Activated CD4-positive, CD25-positive, alpha-beta regulatory T cell (primary cell): ENCODE measurements around the gene GAGE12G.
"Not testable (repeated sequence)": the region's sequence is repeated elsewhere in the genome, so short reads cannot be mapped to it uniquely, and the experiment has no call there.

Experiments
- DNase-seq, 4 experiments: peaks; one replicate each; lab custom pipeline; 2025; lab: John Stamatoyannopoulos, UW

The GAGE12G gene, protein sequence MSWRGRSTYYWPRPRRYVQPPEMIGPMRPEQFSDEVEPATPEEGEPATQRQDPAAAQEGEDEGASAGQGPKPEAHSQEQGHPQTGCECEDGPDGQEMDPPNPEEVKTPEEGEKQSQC

DNA sequence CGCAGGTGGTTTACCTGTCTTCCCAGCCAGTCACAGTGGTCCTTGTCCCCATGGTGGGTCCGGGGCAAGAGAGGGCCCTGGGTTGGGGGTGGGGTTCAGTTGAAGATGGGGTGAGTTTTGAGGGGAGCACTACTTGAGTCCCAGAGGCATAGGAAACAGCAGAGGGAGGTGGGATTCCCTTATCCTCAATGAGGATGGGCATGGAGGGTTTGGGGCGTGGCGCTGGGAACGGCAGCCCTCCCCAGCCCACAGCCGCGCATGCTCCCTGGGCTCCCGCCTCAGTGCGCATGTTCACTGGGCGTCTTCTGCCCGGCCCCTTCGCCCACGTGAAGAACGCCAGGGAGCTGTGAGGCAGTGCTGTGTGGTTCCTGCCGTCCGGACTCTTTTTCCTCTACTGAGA lies at the start of gene GAGE12G:
TSS of gene GAGE12G (plus strand) at position 301 of the 400 bp plus-strand sequence. CDS start 1,155 bp downstream, outside the sequence.
- DNase-seq, result not testable (repeated sequence)

DNA sequence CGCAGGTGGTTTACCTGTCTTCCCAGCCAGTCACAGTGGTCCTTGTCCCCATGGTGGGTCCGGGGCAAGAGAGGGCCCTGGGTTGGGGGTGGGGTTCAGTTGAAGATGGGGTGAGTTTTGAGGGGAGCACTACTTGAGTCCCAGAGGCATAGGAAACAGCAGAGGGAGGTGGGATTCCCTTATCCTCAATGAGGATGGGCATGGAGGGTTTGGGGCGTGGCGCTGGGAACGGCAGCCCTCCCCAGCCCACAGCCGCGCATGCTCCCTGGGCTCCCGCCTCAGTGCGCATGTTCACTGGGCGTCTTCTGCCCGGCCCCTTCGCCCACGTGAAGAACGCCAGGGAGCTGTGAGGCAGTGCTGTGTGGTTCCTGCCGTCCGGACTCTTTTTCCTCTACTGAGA lies 38.3 kb upstream of the GAGE12G start, which contains the start of gene GAGE12C:
TSS of gene GAGE12C (plus strand) at position 301 of the 400 bp plus-strand sequence. CDS start 1,155 bp downstream, outside the sequence.
- not testable (repeated sequence) for DNase-seq

DNA sequence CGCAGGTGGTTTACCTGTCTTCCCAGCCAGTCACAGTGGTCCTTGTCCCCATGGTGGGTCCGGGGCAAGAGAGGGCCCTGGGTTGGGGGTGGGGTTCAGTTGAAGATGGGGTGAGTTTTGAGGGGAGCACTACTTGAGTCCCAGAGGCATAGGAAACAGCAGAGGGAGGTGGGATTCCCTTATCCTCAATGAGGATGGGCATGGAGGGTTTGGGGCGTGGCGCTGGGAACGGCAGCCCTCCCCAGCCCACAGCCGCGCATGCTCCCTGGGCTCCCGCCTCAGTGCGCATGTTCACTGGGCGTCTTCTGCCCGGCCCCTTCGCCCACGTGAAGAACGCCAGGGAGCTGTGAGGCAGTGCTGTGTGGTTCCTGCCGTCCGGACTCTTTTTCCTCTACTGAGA lies 28.8 kb upstream of the GAGE12G start, which contains the start of gene GAGE12D:
TSS of gene GAGE12D (plus strand) at position 301 of the 400 bp plus-strand sequence. CDS start 1,155 bp downstream, outside the sequence.
- DNase-seq, result not testable (repeated sequence)

DNA sequence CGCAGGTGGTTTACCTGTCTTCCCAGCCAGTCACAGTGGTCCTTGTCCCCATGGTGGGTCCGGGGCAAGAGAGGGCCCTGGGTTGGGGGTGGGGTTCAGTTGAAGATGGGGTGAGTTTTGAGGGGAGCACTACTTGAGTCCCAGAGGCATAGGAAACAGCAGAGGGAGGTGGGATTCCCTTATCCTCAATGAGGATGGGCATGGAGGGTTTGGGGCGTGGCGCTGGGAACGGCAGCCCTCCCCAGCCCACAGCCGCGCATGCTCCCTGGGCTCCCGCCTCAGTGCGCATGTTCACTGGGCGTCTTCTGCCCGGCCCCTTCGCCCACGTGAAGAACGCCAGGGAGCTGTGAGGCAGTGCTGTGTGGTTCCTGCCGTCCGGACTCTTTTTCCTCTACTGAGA lies 19.2 kb upstream of the GAGE12G start, which contains the start of gene GAGE12E:
TSS of gene GAGE12E (plus strand) at position 301 of the 400 bp plus-strand sequence. CDS start 1,155 bp downstream, outside the sequence.
- DNase-seq, result not testable (repeated sequence)

DNA sequence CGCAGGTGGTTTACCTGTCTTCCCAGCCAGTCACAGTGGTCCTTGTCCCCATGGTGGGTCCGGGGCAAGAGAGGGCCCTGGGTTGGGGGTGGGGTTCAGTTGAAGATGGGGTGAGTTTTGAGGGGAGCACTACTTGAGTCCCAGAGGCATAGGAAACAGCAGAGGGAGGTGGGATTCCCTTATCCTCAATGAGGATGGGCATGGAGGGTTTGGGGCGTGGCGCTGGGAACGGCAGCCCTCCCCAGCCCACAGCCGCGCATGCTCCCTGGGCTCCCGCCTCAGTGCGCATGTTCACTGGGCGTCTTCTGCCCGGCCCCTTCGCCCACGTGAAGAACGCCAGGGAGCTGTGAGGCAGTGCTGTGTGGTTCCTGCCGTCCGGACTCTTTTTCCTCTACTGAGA lies 9.7 kb upstream of the GAGE12G start, which contains the start of gene GAGE12F:
TSS of gene GAGE12F (plus strand) at position 301 of the 400 bp plus-strand sequence. CDS start 1,155 bp downstream, outside the sequence.
- not testable (repeated sequence) for DNase-seq

DNA sequence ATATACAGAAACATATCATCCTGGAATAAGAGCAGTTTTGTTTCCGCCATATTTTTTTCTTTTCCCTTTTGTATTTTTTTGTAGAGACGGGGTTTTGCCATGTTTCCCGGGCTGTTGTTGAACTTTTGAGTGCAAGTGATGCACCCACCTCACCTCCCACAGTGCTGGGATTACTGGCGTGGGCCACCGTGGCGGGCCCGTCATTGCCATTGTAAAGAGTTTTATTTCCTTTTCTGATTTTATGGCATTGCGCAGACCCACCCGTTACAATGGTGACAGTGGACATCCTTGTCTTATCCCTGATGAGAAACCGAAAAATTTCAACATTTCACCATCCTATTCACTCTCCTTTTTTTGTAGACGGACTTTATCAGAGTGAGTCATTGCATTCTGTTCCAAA lies 1.5 kb upstream of the GAGE12G start:
- not testable (repeated sequence) for DNase-seq

DNA sequence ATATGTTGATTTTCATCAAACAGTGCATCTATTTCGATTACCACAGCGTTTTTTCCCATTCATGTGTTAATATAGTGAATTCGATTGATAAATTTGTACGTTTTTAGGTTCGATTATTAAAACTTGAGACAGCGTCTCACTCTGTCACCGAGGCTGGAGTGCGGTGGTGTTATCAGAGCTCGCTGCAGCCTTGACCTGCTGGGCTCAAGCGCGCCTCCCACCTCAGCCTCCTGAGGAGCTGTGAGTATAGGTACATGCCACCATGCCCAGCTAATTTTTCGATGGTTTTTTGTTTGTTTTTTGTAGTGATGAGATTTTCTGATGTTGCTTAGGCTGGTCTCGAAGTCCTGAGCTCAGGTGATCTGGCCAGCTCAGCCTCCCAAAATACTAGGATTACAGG lies 1.0 kb upstream of the GAGE12G start:
- DNase-seq, result not testable (repeated sequence)

DNA sequence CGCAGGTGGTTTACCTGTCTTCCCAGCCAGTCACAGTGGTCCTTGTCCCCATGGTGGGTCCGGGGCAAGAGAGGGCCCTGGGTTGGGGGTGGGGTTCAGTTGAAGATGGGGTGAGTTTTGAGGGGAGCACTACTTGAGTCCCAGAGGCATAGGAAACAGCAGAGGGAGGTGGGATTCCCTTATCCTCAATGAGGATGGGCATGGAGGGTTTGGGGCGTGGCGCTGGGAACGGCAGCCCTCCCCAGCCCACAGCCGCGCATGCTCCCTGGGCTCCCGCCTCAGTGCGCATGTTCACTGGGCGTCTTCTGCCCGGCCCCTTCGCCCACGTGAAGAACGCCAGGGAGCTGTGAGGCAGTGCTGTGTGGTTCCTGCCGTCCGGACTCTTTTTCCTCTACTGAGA lies 9.4 kb downstream of the GAGE12G start, which contains the start of gene GAGE12H:
TSS of gene GAGE12H (plus strand) at position 301 of the 400 bp plus-strand sequence. CDS start 1,155 bp downstream, outside the sequence.
- not testable (repeated sequence) for DNase-seq

DNA sequence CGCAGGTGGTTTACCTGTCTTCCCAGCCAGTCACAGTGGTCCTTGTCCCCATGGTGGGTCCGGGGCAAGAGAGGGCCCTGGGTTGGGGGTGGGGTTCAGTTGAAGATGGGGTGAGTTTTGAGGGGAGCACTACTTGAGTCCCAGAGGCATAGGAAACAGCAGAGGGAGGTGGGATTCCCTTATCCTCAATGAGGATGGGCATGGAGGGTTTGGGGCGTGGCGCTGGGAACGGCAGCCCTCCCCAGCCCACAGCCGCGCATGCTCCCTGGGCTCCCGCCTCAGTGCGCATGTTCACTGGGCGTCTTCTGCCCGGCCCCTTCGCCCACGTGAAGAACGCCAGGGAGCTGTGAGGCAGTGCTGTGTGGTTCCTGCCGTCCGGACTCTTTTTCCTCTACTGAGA lies 19.0 kb downstream of the GAGE12G start, which contains the start of gene GAGE2A:
TSS of gene GAGE2A (plus strand) at position 301 of the 400 bp plus-strand sequence. CDS start 1,155 bp downstream, outside the sequence.
- not testable (repeated sequence) for DNase-seq

DNA sequence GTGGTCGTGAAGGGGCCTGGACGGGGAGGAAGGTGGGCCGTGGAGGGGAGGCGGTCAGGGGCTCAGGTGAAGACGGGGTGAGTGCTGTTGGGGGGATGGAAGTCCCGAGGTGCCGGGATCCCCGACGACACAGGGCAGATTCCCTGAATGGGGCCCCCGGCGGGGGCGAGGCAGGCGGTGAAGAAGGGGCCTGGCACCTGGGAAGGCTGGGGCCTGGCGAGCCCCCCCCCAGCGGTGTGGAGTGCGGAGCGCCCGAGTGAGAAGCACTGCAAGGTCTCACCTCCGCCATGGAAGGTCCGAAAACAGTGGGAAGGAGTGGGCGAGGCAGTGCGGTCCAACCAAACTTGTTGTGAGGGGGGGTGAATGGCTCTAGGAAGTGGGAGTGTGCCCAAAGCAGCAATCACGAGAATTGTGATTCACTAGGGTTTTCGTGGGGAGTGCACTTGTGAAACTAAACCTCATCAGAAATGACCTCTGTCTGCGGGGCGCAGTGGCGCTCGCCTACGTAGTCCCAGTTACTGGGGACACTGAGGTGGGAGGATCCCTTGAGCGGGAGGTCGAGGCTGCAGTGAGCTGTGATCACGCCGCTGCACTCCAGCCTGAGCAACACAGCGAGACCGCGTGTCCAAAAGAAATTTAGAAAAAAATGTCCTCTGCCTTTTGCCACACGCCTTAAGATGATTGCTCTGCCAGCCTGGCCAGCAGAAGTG lies 19.7 kb downstream of the GAGE12G start:
- DNase-seq, result not testable (repeated sequence)

DNA sequence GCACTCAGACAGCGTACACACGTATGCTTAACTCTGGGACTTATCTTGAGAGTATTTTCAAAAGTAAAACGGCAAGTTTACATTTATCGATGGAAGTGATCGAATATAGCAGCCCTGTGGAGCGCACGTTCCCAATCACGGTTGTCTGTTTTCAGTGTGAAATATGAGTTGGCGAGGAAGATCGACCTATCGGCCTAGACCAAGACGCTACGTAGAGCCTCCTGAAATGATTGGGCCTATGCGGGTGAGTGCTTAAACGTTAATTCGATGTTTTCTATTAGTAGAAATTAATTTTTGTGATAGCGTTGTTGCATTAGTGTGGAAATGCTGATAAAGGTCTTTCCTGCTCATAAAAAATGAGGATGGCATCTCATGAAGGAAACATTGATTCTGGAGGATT lies 20.3 kb downstream of the GAGE12G start:
- DNase-seq, result not testable (repeated sequence)

DNA sequence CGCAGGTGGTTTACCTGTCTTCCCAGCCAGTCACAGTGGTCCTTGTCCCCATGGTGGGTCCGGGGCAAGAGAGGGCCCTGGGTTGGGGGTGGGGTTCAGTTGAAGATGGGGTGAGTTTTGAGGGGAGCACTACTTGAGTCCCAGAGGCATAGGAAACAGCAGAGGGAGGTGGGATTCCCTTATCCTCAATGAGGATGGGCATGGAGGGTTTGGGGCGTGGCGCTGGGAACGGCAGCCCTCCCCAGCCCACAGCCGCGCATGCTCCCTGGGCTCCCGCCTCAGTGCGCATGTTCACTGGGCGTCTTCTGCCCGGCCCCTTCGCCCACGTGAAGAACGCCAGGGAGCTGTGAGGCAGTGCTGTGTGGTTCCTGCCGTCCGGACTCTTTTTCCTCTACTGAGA lies 28.5 kb downstream of the GAGE12G start, which contains the start of gene GAGE1:
TSS of gene GAGE1 (plus strand) at position 301 of the 400 bp plus-strand sequence. CDS start 1,155 bp downstream, outside the sequence.
- DNase-seq, result not testable (repeated sequence)

DNA sequence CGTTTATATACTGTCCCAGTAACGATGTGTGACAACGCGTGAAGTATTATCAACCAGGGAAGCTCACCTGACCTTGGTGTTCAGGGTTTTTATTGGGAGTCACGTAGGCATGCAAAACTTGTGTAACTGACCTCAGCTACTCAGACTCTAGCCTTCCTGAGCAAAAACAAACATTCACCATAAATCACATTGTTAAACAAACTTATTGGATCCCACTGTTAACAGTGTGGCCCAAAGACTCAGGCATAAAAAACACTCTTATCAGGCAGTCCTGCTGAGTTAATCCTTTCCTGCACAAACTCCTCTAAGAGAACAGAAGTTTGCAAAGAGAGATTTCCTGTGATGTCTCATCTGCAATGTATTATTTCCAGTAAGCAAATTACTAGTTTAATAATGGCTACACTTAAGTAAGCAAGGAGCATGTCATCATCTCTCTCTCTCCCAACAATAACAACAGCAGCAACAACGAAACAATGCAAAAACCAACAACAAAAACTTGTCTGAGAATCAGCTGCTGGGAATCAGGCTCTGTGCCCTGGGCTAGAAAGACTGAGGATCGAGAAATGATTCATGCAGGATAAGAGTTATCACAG lies 40.6 kb downstream of the GAGE12G start:
- DNase-seq, result no peak

DNA sequence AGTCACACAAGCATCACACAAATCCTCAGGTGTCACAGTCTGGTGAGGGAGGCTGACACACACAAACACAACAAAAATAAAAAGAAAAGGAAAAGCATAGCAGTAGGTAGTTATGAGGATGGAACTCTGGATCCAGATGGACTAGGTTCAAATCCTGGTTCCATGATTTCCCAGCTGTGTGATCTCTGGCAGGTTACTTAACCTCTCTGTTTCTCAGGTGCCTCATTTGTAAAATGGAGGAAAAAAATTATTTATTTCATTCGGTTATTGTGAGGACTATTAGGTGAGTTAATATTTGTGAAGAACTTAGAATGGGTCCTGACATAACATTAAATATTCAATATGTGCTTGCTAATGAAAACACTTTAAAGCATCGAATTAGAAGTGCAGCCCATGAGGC lies 48.4 kb downstream of the GAGE12G start:
- DNase-seq, result no peak
